ENCODE results near the gene MEF2D. TPM values are rescaled to one million over a fixed set of nuclear protein-coding genes. Genes with fewer than 3 reads are reported as not detected.

MEF2D gene
- total RNA-seq, 1 donor from 2014 or later: 52.6 TPM

DNA sequence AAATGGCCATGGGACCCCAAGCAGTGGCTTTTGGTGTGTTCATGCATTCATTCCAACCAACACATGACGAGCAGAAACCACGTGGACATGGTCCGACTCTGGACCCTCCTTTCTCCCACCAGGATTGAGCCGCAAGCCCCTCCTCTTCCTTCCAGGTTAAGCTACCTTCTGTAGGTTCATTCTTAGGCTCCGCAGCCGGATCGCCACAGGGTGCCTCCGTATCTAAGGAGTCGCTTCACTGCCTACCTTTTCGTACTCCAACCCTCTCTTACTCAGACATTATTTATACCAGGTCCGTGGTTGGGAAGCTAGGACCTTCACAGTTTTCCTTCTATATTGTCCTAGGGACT lies 67.9 kb downstream of the MEF2D start:
- intact Hi-C loops (cut with micrococcal nuclease): loop anchor here (1.0 kb wide), 1 partner anchor 12 kb away; no protein-coding TSS in a partner anchor

DNA sequence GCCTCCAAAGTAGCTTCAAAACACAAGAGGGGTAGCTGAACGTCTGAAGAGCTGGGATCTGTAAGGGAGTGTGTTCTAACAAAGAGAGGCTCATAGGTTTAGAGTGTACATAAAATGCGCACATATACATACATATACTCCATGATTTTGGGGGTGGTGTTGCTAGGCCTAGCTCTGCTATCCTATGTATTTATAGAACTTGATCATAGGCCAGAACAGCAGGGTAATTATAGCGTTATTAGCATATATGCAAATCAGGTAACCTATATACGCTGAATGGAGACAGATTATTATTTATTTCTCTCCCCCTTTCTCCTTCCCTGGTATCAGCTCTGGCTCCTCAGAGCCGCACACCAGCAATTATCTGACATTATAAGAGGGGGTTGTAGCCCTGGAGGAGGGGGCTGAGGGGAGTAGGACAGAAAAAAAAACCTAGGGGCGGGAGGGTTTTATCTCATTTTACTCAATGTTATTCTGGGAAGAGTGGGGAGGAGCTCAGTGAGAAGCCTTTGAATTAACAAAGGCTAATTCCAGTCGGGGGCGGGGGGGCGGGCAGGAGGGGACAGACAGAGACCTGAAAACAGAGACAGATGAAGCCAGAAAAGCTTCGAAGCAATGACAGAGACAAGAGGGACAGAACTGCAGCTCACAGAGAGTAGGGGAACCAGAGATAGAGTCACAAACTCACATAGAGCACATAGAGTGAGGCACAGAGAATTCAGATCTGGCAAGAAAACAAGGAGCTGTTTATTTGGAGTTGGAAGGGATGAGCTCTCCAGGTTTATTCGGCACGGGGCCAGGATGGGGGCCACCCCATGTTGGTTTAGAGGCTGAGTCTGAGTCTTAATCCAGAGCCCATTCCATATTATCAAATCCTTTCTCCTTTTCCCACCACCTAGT lies 68.6 kb downstream of the MEF2D start:
- intact Hi-C loops (cut with micrococcal nuclease): no loop called here

DNA sequence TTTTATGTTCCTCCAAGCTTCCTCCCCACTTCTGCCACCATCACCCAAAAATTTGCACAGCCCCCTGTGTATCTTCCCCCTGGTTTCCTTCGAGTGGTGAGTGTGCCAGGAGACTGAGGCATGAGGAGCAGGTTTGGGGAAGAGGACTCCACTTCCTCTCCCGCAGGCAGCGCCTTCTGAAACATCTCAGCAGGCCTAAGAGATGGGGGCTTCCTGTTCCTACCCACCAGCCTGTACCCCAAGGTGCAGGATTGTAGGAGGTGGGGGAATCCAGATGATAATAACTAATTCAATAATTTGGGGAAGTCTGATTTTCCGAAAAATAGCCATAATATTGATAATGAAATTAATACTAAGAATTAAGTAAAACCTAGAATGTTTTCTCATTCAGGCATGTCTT lies 69.2 kb downstream of the MEF2D start:
- intact Hi-C loops (cut with micrococcal nuclease): no loop called here

GRCh38 chr1:156430866-156431265 lies 69.7 kb downstream of the MEF2D start:
- intact Hi-C loops (cut with micrococcal nuclease): no loop called here

- intact Hi-C loops (cut with micrococcal nuclease): no loop called here
These were observed 70.3 kb downstream of the MEF2D start for GRCh38 chr1:156430303-156430702.

DNA sequence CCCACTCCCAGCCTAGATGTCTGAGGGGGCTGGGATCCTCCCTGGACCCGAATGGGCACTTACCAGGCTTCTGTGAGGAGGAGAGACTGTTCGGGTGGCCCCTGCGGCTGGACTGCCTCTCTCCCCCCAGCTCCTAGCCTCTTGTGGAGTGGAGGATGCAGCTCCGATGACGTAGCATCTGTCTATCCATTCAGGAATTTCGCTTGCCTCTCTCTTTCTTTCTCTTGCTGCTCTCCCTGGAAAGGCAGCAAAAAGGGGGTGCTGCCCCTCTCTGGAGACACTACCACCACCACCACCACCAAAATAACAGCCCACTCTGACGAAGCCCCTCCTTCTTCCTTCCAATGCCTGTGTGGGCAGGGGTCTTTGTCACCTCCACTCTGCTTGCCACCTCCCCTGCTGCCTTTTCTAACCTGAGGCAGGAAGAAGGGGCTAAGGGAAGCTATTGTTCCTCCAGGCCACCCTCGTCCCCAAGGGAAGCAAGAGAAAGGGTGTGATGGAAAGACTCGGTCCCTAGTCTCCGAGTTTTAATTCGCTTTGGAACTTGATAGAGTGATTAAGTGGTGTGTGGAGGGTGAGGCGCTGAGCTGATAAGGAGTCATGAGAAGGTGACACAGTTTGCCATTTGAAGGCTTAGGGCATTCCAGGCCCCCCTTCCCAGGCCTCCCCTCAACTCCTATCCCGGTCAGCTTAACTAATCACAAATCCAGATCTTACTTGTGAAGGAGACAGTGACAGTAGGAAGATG lies 71.1 kb downstream of the MEF2D start:
- intact Hi-C loops (cut with micrococcal nuclease): no loop called here

DNA sequence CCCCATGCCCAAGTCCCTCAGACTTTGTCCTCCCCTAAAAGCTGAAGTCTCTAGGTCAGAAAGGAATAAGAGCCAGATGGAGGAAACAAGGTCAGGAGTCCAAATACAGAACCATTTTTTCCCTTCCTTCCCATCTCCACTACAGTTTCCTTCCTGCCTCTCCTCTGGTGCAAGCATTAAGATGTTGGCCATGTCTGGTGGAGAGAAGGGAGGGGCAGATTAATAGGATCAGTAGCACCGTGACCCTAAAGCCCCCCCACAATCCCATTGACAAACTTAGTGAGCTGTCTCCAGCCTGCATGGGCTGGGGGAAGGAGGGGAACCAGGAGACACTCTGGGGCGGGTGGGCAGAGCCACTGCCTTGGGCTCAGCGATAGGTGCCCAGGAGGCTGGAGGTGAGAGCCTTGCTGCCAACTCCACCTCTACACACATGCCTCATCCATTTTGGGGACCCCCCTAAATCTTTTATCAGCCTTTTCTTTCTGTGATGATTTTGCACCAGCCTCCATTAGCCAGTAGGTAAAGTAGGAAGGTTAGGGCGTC lies 71.8 kb downstream of the MEF2D start:
- intact Hi-C loops (cut with micrococcal nuclease): no loop called here

- intact Hi-C loops (cut with micrococcal nuclease): no loop called here
These were observed 72.6 kb downstream of the MEF2D start for GRCh38 chr1:156427957-156428356.

GRCh38 chr1:156425943-156426342 lies 74.6 kb downstream of the MEF2D start:
- intact Hi-C loops (cut with micrococcal nuclease): no loop called here

DNA sequence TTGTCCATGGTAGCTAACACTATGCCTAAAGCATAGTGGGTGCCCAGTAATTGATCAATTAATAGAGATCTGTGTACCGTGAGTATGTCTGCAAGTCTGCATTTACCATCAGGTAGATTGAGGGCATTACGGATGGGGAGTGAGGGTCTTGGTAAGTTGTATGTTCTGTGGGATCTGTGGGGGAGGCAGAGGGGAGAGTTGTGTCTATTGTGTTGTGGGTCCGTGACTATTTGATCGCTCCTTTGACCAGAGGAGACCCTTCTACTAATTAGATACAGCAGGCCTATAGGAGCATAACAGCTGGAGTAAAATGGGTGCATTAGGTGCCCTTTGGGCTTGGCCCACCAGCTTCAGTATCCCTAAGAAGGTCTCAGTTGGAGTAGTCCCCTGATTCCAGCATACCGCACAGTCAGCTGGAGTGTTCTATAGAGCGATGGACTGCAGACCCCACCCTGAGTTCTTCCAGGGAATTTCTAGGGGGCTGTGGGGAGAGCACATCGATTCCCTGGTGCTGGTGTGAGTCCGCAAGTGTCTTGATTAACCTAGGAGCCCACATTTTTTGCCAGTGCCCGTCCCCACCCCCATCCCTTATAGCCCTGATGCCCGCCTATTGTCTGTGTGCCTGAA lies 75.7 kb downstream of the MEF2D start:
- intact Hi-C loops (cut with micrococcal nuclease): no loop called here

- intact Hi-C loops (cut with micrococcal nuclease): no loop called here
These were observed 76.9 kb downstream of the MEF2D start for GRCh38 chr1:156423422-156424352.

- intact Hi-C loops (cut with micrococcal nuclease): no loop called here
These were observed 77.9 kb downstream of the MEF2D start for GRCh38 chr1:156422602-156423091.

DNA sequence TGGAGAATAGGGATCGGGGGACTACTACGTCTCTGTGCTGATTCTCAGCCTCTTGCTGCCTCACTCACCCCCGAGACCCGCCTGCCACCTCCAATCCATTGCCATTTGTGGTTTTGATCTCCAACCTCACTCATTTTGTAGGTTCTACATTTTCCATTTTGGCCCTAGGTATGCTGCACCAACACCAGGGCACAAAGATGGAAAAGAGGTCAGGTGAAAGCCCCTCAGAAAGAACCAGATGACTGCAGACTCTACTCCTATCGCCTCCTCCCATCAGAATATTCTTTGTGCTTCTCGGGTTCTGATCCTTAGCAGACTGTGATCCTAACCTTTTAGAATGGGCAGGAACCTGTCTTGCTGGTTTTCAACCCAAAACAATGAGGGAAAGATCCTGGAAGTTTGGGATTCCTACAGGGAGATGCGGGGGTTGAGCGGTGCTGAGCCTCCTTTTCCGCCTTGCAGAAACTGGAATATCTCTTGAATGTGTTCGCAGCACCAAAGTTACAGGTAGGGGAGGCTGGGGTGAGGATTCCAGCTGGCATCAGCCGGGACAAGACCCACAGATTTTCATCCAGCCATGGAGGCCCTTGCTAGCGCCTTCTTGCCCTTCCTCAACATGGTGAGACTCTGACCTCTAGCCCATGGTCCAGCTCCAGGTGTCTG lies 78.5 kb downstream of the MEF2D start:
- intact Hi-C loops (cut with micrococcal nuclease): no loop called here

- intact Hi-C loops (cut with micrococcal nuclease): no loop called here
These were observed 79.3 kb downstream of the MEF2D start for GRCh38 chr1:156421062-156421938.

DNA sequence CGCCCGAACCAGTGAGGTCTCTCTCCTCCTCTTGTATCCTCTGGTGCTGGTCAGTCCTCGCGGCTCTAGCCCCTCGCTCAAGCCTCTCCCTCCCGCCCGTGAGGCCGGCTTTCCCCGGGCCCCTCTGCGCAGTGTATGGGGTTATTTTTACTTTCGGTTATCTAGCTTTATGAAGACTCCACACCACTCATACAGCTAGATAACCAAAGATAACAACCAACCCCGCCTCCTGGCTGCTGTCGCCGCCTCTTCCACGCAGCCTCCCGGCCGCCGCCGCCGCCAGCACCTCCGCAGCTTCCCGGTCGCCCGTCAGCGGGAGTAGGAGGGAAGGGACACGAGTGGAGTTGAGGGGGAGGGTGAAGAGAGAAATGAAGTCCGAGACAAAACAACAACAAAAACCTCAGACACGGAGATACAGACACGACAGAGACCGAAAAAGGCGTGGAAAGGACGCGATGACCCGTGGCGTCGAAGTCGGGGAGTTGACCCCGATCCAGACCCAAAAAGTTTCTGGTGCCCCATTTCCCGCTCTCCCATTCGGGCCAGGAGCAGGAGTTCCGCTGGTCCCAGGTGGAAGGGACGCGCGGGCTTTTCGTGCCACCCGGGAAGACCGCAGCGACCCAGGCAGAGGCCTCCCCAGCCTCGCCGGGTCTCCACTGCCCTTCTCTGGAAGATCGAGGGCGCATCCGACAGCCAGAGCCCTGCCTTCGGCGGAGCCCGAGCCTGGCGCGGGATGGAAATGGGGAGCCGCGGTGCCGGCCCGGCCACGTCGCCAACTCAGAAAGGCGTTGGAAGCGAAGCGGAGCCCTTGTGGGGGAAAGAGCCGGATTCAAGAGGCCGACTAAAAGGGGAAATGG lies 80.1 kb downstream of the MEF2D start:
- intact Hi-C loops (cut with micrococcal nuclease): loop anchor here (1.0 kb wide), 2 partner anchors 13 to 37 kb away; no protein-coding TSS in a partner anchor

DNA sequence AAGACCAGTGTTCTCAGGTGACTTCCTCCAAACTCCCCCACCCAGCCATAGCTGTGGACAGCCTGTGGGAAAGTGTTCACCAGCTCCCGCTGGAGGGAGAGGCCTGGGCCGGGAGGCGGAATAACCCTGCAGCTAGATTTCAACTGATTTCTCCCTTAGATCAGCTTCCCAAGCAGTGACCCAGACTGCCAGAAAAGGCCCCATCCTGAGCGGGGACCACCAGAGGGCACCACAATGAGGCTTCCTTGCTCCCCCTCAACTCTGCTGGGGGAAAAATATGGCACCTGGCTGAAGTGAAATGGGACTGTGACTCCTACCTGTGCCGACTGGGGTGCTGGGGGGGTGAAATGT lies 80.7 kb downstream of the MEF2D start:
- intact Hi-C loops (cut with micrococcal nuclease): loop anchor here (1.0 kb wide), 2 partner anchors 13 to 37 kb away; no protein-coding TSS in a partner anchor

DNA sequence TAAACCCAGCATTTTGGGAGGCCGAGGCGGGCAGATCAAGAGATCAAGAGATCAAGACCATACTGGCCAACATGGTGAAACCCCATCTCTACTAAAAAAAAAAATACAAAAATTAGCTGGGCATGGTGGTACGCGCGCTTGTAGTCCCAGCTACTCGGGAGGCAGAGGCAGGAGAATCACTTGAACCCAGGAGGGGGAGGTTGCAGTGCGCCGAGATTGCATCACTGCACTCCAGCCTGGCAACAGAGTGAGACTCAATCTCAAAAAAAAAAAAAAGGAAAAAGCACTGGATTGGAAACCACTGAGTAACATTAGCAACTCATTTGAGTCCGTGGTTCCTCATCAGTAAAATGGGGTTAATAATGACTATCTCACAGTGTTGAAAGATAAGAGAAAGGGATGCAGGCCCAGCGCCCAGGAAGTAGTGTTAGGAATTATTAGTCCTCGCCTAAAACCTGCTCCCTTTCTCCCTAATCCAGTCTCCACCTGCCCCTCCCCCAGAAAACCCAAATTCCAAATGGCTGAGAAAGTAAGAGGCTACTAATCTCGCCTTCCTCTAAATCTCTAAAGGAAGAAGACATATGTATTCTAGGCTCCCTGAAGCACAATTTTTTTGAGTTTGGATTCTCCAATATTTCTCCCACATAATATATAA lies 82.0 kb downstream of the MEF2D start:
- intact Hi-C loops (cut with micrococcal nuclease): no loop called here
